Placental epithelial cell (primary cell): ENCODE results near the gene GJA5. TPM values are rescaled to one million over a fixed set of nuclear protein-coding genes. Genes with fewer than 3 reads are reported as not detected.

ENCODE experiments used
- total RNA-seq: library from RNA; depleted of rRNA; stranded (reverse); fragments of >200 nt; gene quantifications from 2 replicates; pipeline ENCODE4 v1.2.3, GENCODE V29; 2012

Gene GJA5
- total RNA-seq: 72.6 and 203 TPM in 2 replicates

DNA sequence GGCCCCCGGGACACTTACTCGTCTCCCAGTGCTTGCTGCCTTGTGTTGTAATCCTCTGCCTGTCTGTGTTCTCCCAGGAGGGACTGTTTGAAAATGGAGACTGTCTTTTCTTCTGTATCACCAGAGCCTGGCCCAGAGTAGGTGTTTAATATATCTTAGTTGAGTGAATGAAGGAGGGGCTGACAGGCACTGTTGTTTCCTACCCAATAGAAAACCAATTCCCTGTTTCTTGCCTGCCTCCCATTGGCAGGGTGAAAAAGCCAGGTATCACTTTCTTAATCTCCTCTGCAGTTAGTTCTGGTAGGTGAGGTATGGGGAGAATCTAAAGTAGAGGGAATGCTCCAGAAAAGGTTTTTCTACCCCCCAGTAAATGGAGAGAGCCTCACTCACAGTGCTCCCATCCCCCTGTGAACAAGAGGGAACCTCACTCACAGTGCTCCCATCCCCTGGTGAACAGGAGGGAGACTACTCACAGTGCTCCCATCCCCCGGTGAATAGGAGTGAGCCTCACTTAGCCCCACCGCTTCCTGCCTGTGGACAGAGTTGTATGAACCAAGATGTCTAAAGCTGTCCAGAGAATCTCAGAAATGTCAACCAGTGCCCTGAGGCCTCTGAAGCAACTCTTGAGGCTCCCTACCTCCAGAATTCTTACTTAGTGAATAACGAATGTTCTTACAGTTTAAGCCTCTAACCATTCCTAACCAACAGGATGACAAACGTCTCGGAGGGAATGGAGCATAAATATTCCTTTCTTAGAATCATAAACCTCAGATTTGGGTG lies at the start of gene GJA5:
Gene GJA5 (minus strand): TSS at position 122 of the 780 bp plus-strand sequence. CDS start 1,364 bp downstream, outside the sequence.

Other genes starting within 250 kb of the GJA5 start
- gene BCL9, start 219.1 kb downstream of the GJA5 start, total RNA-seq: 5.9 and 9.0 TPM in 2 replicates
- gene ACP6, start 90.1 kb downstream of the GJA5 start, total RNA-seq: 2.4 and 4.9 TPM in 2 replicates
- not detected in 2 replicates for gene GJA8, start 142.2 kb upstream of the GJA5 start, total RNA-seq
- 14.5 and 29.7 TPM in 2 replicates for gene GPR89B, start 167.8 kb upstream of the GJA5 start, total RNA-seq